ENCODE measurements around the gene TLE3. TPM values are rescaled to one million over a fixed set of nuclear protein-coding genes. Genes with fewer than 3 reads are reported as not detected.

Gene TLE3
- total RNA-seq, 3 donors from 2014 or later: 115 to 153 (median 139) TPM

- no peak for ATAC-seq
- Mint-ChIP-seq H3K9me3 (no peaks in the 10 kb centered on the region), H3K4me1 (ENCODE audit: low read depth) (peaks cover 33% of the 10 kb centered on the region), H3K27me3 (ENCODE audit: low read depth) (peaks cover 11% of the 10 kb centered on the region), H3K4me3 (peak overlapping the region; percentile 100), H3K36me3 (ENCODE audit: insufficient read depth) (peaks cover 10% of the 10 kb centered on the region)
- peak; percentile 23 for DNase-seq
Measured at GRCh38 chr15:70098461-70099166, 897 bp upstream of the TLE3 start.

GRCh38 chr15:70098153-70098460, 390 bp upstream of the TLE3 start:
- ATAC-seq (no peak), DNase-seq (no peak)
- Mint-ChIP-seq H3K4me3 (peak overlapping the region; percentile 100), H3K9me3 (no peaks in the 10 kb centered on the region), H3K36me3 (ENCODE audit: insufficient read depth) (peaks cover 15% of the 10 kb centered on the region), H3K27me3 (ENCODE audit: low read depth) (peaks cover 11% of the 10 kb centered on the region), H3K4me1 (ENCODE audit: low read depth) (peaks cover 38% of the 10 kb centered on the region)

- DNase-seq (no peak), ATAC-seq (no peak)
- Mint-ChIP-seq H3K4me3 (peak overlapping the region; percentile 100), H3K4me1 (ENCODE audit: low read depth) (peaks cover 46% of the 10 kb centered on the region), H3K27me3 (ENCODE audit: low read depth) (peaks cover 5% of the 10 kb centered on the region), H3K9me3 (no peaks in the 10 kb centered on the region), H3K36me3 (ENCODE audit: insufficient read depth) (peaks cover 25% of the 10 kb centered on the region)
Measured at GRCh38 chr15:70097063-70097320, 725 bp downstream of the TLE3 start.

- DNase-seq (peak; percentile 56), ATAC-seq (peak; percentile 8)
- H3K9me3 Mint-ChIP-seq: no peaks in the 10 kb centered on the region
- no peaks in the 10 kb centered on the region for H3K27me3 Mint-ChIP-seq (ENCODE audit: low read depth)
- H3K4me1 Mint-ChIP-seq (ENCODE audit: low read depth): peaks cover 50% of the 10 kb centered on the region
- H3K4me3 Mint-ChIP-seq: peak overlapping the region; percentile 97
- H3K36me3 Mint-ChIP-seq (ENCODE audit: insufficient read depth): peaks cover 29% of the 10 kb centered on the region
Measured at GRCh38 chr15:70096215-70097062, 1.3 kb downstream of the TLE3 start.

- Mint-ChIP-seq H3K9me3 (no peaks in the 10 kb centered on the region), H3K4me1 (ENCODE audit: low read depth) (peaks cover 54% of the 10 kb centered on the region), H3K36me3 (ENCODE audit: insufficient read depth) (peaks cover 36% of the 10 kb centered on the region), H3K27me3 (ENCODE audit: low read depth) (no peaks in the 10 kb centered on the region), H3K4me3 (peak overlapping the region; percentile 97)
- DNase-seq: peak; percentile 42
- no peak for ATAC-seq
Measured at GRCh38 chr15:70095408-70096214, 2.1 kb downstream of the TLE3 start.

- ATAC-seq (no peak), DNase-seq (no peak)
- no peaks in the 10 kb centered on the region for H3K27me3 Mint-ChIP-seq (ENCODE audit: low read depth)
- peaks cover 54% of the 10 kb centered on the region for H3K4me1 Mint-ChIP-seq (ENCODE audit: low read depth)
- no peaks in the 10 kb centered on the region for H3K9me3 Mint-ChIP-seq
- H3K4me3 Mint-ChIP-seq: peak overlapping the region; percentile 97
- H3K36me3 Mint-ChIP-seq (ENCODE audit: insufficient read depth): peaks cover 43% of the 10 kb centered on the region
Measured at GRCh38 chr15:70094690-70095311, 2.9 kb downstream of the TLE3 start.

GRCh38 chr15:70093481-70094319, 4.0 kb downstream of the TLE3 start:
- Mint-ChIP-seq H3K4me1 (ENCODE audit: low read depth) (peaks cover 59% of the 10 kb centered on the region), H3K9me3 (no peaks in the 10 kb centered on the region), H3K36me3 (ENCODE audit: insufficient read depth) (peaks cover 45% of the 10 kb centered on the region), H3K27me3 (ENCODE audit: low read depth) (no peaks in the 10 kb centered on the region), H3K4me3 (peak overlapping the region; percentile 72)
- ATAC-seq (no peak), DNase-seq (no peak)

- no peak for ATAC-seq
- peaks cover 48% of the 10 kb centered on the region for H3K36me3 Mint-ChIP-seq (ENCODE audit: insufficient read depth)
- peaks cover 63% of the 10 kb centered on the region for H3K4me1 Mint-ChIP-seq (ENCODE audit: low read depth)
- H3K4me3 Mint-ChIP-seq: peak overlapping the region; percentile 72
- no peaks in the 10 kb centered on the region for H3K9me3 Mint-ChIP-seq
- no peaks in the 10 kb centered on the region for H3K27me3 Mint-ChIP-seq (ENCODE audit: low read depth)
- DNase-seq: no peak
Measured at GRCh38 chr15:70093070-70093469, 4.6 kb downstream of the TLE3 start.

GRCh38 chr15:70092464-70093027, 5.2 kb downstream of the TLE3 start:
- Mint-ChIP-seq H3K9me3 (no peaks in the 10 kb centered on the region), H3K27me3 (ENCODE audit: low read depth) (no peaks in the 10 kb centered on the region), H3K36me3 (ENCODE audit: insufficient read depth) (peaks cover 48% of the 10 kb centered on the region), H3K4me1 (ENCODE audit: low read depth) (peaks cover 67% of the 10 kb centered on the region), H3K4me3 (peak overlapping the region; percentile 72)
- ATAC-seq (no peak), DNase-seq (no peak)

GRCh38 chr15:70091726-70092463, 5.8 kb downstream of the TLE3 start:
- H3K4me1 Mint-ChIP-seq (ENCODE audit: low read depth): peaks cover 73% of the 10 kb centered on the region
- peak overlapping the region; percentile 72 for H3K4me3 Mint-ChIP-seq

GRCh38 chr15:70090436-70091296, 7.1 kb downstream of the TLE3 start:
- no peak overlapping the region for H3K4me3 Mint-ChIP-seq
- DNase-seq: no peak
- peaks cover 83% of the 10 kb centered on the region for H3K4me1 Mint-ChIP-seq (ENCODE audit: low read depth)
- ATAC-seq: no peak
- no peaks in the 10 kb centered on the region for H3K9me3 Mint-ChIP-seq
- H3K36me3 Mint-ChIP-seq (ENCODE audit: insufficient read depth): peaks cover 63% of the 10 kb centered on the region
- no peaks in the 10 kb centered on the region for H3K27me3 Mint-ChIP-seq (ENCODE audit: low read depth)

More at GRCh38 chr15:70091726-70092463, 5.8 kb downstream of the TLE3 start:
- DNase-seq (no peak), ATAC-seq (peak; percentile 6 to 15)
- H3K27me3 Mint-ChIP-seq (ENCODE audit: low read depth): no peaks in the 10 kb centered on the region
- H3K36me3 Mint-ChIP-seq (ENCODE audit: insufficient read depth): peaks cover 52% of the 10 kb centered on the region
- no peaks in the 10 kb centered on the region for H3K9me3 Mint-ChIP-seq

GRCh38 chr15:70089692-70089971, 8.1 kb downstream of the TLE3 start:
- H3K4me1 Mint-ChIP-seq (ENCODE audit: low read depth): peaks cover 88% of the 10 kb centered on the region
- ATAC-seq (no peak), DNase-seq (no peak)
- H3K27me3 Mint-ChIP-seq (ENCODE audit: low read depth): no peaks in the 10 kb centered on the region
- no peak overlapping the region for H3K4me3 Mint-ChIP-seq
- peaks cover 68% of the 10 kb centered on the region for H3K36me3 Mint-ChIP-seq (ENCODE audit: insufficient read depth)
- H3K9me3 Mint-ChIP-seq: no peaks in the 10 kb centered on the region

All from activated T-cell treated with anti-CD3 and anti-CD28 coated beads, Interleukin-2, amount 50 U/mL, for 4 hours (primary cell).